Neural crest cell (in vitro differentiated cells): ENCODE measurements around the gene SUGP1. TPM values are rescaled to one million over a fixed set of nuclear protein-coding genes. Genes with fewer than 3 reads are reported as not detected.

Experiments used
- DNase-seq: peaks from one replicate; pipeline ENCODE4 v3.0.0; 2021; ENCODE audit warnings: low read depth, mixed read lengths, low spot score
- H3K27ac Mint-ChIP-seq: one replicate; pipeline ENCODE4 v1.8.0; 2021; ENCODE audit warnings: mild to moderate bottlenecking, mixed read lengths; ENCODE audit not compliant: unreplicated experiment
- H3K27me3 Mint-ChIP-seq: 2 replicates; pipeline ENCODE4 v1.8.0; 2021; ENCODE audit warnings: low read depth, mild to moderate bottlenecking, mixed read lengths
- H3K36me3 Mint-ChIP-seq: 2 replicates; pipeline ENCODE4 v1.8.0; 2021; ENCODE audit warnings: low read depth, mild to moderate bottlenecking, mixed read lengths
- H3K4me1 Mint-ChIP-seq: 2 replicates; pipeline ENCODE4 v1.8.0; 2021; ENCODE audit warnings: mixed read lengths
- H3K4me3 Mint-ChIP-seq: one replicate; pipeline ENCODE4 v1.8.0; 2021; ENCODE audit warnings: mild to moderate bottlenecking, mixed read lengths
- H3K9me3 Mint-ChIP-seq: 2 replicates; pipeline ENCODE4 v1.8.0; 2021; ENCODE audit warnings: mixed read lengths
- total RNA-seq: library from RNA; stranded (reverse); gene quantifications from 2 replicates; pipeline ENCODE4 v1.2.1, GENCODE V29; 2021
- TF ChIP-seq, protein P1 (sequence below): fragments of 200-600 bp; sonication (generic); conservative IDR thresholded peaks from 2 replicates; pipeline ENCODE4 v1.5.0; 2021; ENCODE audit warnings: antibody characterized with exemption, mild to moderate bottlenecking

SUGP1 gene
- total RNA-seq, 1 donor from 2014 or later = 101 TPM

DNA sequence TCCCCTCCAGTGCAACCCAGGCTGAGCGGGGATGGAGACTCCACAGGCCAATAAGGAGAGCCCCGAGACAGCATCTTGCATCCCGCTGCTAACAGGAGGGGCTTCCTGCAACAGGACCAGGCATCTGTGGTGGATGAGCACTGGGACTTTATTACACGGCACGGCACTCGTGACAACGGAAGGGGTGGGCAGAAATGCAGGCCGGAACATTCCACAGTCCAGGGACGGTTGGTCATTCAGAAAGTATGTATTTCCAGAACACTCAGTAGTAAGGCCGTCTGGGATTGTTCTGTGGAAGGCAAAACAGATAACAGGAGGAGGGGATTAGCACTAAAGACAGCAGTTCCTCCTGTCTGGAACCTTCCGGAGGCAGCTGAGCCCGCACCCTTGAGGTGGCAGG, 43.9 kb downstream of the SUGP1 start:
- no peak for DNase-seq
- H3K27ac Mint-ChIP-seq = no peak overlapping the region
- no peaks in the 10 kb centered on the region for H3K27me3 Mint-ChIP-seq
- no peak overlapping the region for H3K4me3 Mint-ChIP-seq
- TF ChIP-seq, protein P1, sequence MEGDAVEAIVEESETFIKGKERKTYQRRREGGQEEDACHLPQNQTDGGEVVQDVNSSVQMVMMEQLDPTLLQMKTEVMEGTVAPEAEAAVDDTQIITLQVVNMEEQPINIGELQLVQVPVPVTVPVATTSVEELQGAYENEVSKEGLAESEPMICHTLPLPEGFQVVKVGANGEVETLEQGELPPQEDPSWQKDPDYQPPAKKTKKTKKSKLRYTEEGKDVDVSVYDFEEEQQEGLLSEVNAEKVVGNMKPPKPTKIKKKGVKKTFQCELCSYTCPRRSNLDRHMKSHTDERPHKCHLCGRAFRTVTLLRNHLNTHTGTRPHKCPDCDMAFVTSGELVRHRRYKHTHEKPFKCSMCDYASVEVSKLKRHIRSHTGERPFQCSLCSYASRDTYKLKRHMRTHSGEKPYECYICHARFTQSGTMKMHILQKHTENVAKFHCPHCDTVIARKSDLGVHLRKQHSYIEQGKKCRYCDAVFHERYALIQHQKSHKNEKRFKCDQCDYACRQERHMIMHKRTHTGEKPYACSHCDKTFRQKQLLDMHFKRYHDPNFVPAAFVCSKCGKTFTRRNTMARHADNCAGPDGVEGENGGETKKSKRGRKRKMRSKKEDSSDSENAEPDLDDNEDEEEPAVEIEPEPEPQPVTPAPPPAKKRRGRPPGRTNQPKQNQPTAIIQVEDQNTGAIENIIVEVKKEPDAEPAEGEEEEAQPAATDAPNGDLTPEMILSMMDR = no peak
- no peaks in the 10 kb centered on the region for H3K9me3 Mint-ChIP-seq
- peaks cover 3% of the 10 kb centered on the region for H3K36me3 Mint-ChIP-seq
- peaks cover 8% of the 10 kb centered on the region for H3K4me1 Mint-ChIP-seq

DNA sequence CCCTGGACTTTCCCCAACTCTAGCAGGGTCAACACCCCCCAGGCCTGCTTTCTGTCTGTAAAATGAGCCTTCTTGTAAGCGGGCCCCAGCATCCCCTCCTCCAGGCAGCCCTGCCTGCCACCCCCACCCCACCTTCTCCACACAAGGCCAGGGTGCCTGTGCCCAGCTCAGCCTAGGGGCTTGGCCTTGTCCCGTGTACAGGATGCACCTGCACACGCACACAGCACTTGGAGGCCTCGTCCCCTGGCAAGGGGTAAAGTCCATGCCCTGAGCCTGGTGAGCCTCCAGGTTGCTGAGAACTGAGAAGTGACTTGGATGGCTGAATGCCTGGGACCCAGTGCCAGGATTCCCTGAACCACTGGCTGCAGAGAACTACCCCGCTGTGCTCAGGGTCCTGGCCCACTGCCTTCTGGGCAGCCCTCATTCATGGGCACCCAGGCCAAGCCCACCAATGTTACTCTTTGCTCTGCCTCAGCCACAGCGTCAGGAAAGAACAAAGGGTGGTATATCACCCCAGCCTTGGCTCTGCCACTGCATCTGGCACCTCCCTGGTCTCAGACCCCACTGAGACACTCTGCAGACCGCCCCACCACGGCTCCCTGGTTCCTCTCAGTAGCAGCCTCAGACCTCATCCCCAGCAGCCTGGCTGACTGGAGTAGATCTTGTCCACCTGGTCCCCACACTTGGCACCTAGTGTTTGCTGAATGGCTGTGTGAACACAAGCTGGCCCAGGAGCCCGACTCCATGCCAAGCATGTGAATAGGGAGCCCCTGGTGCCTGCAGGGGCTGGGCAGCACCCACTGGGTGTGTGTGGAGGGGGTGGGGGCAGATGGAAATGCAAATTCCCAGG, 45.4 kb downstream of the SUGP1 start:
- TF ChIP-seq, protein P1 = no peak
- Mint-ChIP-seq H3K36me3 (no peaks in the 10 kb centered on the region), H3K9me3 (no peaks in the 10 kb centered on the region), H3K27me3 (no peaks in the 10 kb centered on the region), H3K4me1 (peaks cover 8% of the 10 kb centered on the region), H3K4me3 (no peak overlapping the region), H3K27ac (no peak overlapping the region)
- DNase-seq = no peak

DNA sequence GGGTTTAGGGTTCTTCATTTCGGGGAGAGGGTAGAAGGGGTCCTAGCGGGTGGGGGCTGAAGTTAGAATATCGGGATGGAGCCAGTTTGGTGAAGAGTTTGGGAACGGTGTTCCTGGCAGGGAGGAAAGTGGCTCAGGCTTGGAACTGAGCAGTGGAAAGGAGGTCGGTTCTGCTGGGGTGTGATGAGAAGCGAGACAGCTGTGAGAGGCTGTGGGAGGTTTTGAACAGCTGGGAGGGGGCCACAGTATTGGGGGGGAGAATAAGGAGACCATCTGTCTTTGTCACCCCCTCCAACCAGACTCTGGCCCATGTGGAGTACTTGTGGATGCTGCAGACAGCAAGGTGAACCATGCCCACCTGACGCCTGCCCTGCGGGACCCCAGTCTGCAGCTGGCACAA, 46.2 kb downstream of the SUGP1 start:
- Mint-ChIP-seq H3K27me3 (no peaks in the 10 kb centered on the region), H3K9me3 (no peaks in the 10 kb centered on the region), H3K27ac (no peak overlapping the region), H3K4me3 (peak overlapping the region; percentile 74), H3K4me1 (peaks cover 8% of the 10 kb centered on the region), H3K36me3 (no peaks in the 10 kb centered on the region)
- DNase-seq = no peak
- TF ChIP-seq, protein P1 = no peak

DNA sequence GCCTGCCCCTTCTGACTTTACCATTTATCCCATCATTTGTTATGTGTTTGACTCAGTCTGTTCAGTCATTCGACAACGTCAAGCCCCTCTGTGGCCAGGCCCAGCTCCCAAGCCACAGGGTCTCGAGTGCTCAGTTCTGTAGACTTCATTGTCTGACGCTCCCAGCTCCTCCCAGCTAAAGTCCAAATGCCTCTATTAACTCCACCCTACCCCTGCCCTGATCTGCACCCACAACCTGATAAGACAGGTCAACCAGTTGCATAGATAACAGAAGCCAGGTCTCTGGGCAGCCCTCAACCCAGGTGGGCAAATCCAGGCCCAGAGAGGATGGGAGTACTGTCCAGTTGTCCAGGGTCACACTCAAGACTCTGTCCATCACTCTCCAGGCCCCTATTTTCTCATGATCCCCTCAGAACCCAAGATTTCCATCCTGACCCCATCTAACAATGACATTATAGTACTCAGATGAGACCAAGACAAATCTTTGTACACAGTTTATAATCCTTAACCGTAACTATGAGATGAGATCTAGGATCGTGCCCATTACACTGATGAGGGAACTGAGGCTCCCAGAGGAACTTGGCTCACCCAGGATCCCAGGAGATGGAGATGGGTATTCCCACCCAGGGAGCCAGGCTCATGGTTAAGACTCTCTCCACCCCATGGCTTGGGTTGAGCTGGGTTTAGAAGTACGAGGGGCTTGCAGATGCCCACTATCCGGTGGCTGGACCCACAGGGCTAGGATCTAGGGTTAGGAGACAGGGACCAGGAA, 48.3 kb downstream of the SUGP1 start:
- Mint-ChIP-seq H3K4me1 (peaks cover 8% of the 10 kb centered on the region), H3K27me3 (no peaks in the 10 kb centered on the region), H3K36me3 (no peaks in the 10 kb centered on the region), H3K9me3 (no peaks in the 10 kb centered on the region), H3K27ac (no peak overlapping the region), H3K4me3 (peak overlapping the region; percentile 82)
- TF ChIP-seq, protein P1 = no peak
- no peak for DNase-seq

DNA sequence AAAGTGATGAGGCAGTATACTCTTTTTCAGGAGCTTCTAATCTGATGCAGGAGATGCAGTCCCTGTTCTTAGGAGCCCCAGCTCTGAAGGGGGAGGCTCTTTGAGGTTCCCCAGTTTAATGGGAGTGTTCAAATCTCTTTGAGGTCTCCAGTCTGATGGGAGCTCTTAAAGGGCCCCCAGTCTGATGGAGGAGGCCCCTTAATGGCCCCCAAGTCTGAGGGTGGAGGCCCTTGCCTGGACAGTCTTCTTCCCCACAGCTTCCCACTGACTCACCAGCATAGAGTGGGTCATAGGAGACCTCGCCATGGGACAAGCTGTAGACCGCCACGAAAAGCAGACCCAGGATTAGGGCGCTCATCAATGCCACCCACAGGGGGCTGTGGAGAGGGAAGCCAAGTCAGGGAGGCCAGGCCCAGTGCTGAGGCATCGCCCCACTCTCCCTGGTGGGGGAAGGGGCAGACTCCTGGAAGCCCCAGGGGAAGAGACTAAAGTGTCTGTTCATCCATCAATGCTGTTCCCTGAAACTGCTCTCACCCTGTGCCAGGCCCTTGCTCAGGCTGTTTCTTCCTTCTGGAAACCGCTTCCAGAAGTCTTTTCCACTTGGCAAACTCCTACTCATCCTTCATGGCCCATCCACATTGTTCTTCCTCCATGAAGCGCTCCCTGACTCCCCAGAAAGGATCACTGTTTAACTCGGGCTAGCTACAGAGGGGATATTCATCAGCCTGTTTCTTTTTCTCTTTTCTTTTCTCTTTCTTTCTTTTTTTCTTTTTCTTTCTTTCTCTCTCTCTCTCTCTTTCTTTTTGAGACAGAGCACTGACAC, 49.3 kb downstream of the SUGP1 start:
- TF ChIP-seq, protein P1 = no peak
- Mint-ChIP-seq H3K27ac (peak overlapping the region; percentile 14), H3K9me3 (no peaks in the 10 kb centered on the region), H3K4me1 (peaks cover 8% of the 10 kb centered on the region), H3K36me3 (no peaks in the 10 kb centered on the region), H3K27me3 (peaks cover 2% of the 10 kb centered on the region), H3K4me3 (no peak overlapping the region)
- no peak for DNase-seq
